ENCODE results near the gene LIFR. TPM values are rescaled to one million over a fixed set of nuclear protein-coding genes. Genes with fewer than 3 reads are reported as not detected.

LIFR gene
- total RNA-seq, 1 donor from 2014 or later = 31.3 TPM

GRCh38 chr5:38442247-38442573 is 114.2 kb downstream of the LIFR start:
- no peak for DNase-seq (ENCODE audit: low read depth in 2 of 2)

GRCh38 chr5:38441453-38442246 is 114.8 kb downstream of the LIFR start:
- peak; percentile 83 to 91 for DNase-seq (ENCODE audit: low read depth in 2 of 2)

- DNase-seq (ENCODE audit: low read depth in 2 of 2) = no peak
Observed at GRCh38 chr5:38438757-38439156, 117.7 kb downstream of the LIFR start.

GRCh38 chr5:38434966-38435705 is 121.3 kb downstream of the LIFR start:
- DNase-seq (ENCODE audit: low read depth in 2 of 2) = no peak

GRCh38 chr5:38433160-38433861 is 123.1 kb downstream of the LIFR start:
- peak; percentile 77 to 89 for DNase-seq (ENCODE audit: low read depth in 2 of 2)

GRCh38 chr5:38431242-38431853 is 125.1 kb downstream of the LIFR start:
- DNase-seq (ENCODE audit: low read depth in 2 of 2) = no peak

GRCh38 chr5:38426986-38427950 is 129.2 kb downstream of the LIFR start:
- peak in 1 of 2 donors; percentile 24 for DNase-seq (ENCODE audit: low read depth in 2 of 2)

GRCh38 chr5:38426490-38426889 is 130.0 kb downstream of the LIFR start:
- no peak for DNase-seq (ENCODE audit: low read depth in 2 of 2)

All from dermis microvascular lymphatic vessel endothelial cell (primary cell).